ENCODE data around the gene FUS. TPM values are rescaled to one million over a fixed set of nuclear protein-coding genes. Genes with fewer than 3 reads are reported as not detected.
A peak's percentile ranks its signal among the peaks of the same experiment; 100 is the strongest.

FUS gene
- total RNA-seq, 4 donors from 2014 or later: 41.7 to 88.5 (median 70.5) TPM

DNA sequence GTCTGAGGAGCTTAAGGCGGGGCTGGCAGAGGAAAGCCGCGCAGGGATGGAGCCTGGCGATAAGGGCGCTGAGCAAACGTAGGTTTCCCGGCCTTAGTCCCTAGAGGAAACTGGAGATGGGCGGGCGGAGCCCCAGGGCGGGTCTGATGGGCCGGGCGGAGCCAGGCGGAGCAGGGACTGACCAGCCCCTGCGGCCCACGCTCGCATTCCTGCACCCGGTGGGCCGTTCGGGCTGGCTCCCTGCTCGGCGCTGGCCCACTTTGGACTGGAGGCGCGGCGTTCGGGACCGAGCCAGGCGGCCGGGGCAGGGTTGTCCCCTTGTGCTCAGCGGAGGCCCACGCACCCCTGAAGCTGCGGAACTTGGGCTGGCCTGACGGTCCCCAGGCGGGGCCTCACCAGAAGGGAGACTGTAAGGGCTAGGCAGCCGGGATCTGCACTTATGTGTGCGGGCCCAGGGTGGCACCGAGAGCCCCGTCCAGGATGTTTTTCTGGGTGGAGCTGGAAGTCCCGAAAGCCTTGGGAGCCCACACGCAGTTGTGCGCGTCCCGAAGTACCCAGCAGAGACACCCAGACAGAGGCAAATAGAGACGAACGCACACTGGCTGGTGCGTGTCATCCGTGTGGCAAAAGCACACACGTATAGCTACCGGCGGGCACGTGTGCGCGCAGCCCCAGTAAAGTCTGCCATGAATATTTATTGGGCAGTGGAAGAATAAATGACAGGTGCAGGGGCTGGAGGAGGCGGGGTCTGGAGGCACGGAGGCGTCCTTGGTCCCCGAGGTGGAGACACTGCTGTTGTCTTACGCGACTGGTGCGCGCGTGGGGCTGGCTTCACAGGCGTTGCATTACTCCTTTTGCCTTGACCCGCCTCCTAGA lies 35.6 kb downstream of the FUS start:
- H3K27ac ChIP-seq: no peak overlapping the region
- no peaks in the 10 kb centered on the region for H3K9me3 ChIP-seq
- no peaks in the 10 kb centered on the region for H3K36me3 ChIP-seq
- DNase-seq: peak; percentile 74 to 76
- peak overlapping the region in 2 of 3 donors; percentile 6 to 25 for H3K4me3 ChIP-seq (replicated peaks in 1 of 3)
- peaks cover 21 to 27% of the 10 kb centered on the region in 2 donors for H3K4me1 ChIP-seq
- TF ChIP-seq POLR2A (IDR thresholded peaks at IDR 0.05): no peak
- TF ChIP-seq, protein P1, sequence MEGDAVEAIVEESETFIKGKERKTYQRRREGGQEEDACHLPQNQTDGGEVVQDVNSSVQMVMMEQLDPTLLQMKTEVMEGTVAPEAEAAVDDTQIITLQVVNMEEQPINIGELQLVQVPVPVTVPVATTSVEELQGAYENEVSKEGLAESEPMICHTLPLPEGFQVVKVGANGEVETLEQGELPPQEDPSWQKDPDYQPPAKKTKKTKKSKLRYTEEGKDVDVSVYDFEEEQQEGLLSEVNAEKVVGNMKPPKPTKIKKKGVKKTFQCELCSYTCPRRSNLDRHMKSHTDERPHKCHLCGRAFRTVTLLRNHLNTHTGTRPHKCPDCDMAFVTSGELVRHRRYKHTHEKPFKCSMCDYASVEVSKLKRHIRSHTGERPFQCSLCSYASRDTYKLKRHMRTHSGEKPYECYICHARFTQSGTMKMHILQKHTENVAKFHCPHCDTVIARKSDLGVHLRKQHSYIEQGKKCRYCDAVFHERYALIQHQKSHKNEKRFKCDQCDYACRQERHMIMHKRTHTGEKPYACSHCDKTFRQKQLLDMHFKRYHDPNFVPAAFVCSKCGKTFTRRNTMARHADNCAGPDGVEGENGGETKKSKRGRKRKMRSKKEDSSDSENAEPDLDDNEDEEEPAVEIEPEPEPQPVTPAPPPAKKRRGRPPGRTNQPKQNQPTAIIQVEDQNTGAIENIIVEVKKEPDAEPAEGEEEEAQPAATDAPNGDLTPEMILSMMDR (IDR thresholded peaks at IDR 0.05): no peak
- intact Hi-C loops (cut with DNase I): no loop called here
- 1 to 2% methylated on average over 33 to 34 of the region's 63 CpGs for WGBS, 2 donors
- peaks cover 11% of the 10 kb centered on the region for H3K27me3 ChIP-seq

DNA sequence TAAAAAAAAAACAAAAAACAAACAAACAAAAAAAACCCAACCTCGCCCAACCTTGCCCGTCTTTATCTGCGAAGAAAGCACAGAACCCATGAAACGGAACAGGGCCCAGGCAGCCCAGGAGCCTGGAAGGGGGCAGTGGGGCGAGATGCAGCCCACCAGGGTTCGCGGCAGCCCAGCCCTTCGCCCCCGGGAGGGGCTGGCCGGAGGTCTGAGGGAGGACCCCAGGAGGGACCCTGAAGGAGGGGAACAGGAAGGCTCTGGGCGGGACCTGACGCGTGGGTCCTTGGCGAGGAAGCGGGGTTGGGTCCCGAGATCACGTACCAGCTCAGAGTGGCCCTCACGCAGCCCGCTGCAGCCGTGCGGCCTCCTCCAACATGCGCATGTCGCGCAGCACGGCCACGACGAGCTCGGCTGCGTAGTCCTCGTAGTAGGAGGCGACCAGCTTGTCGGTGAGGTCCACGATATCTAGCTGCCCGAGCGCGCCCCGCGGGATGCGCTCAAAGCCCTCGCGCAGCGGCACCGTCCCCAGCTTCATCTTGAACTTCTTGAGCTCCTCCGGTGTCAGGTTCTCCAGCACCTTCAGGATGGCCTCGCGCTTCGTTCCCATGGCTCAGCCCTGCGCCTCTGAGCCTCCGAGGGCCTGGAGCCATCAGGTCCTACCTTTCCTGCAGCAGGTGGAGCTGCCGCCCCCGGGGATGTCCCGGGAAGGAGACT lies 36.6 kb downstream of the FUS start, which contains the start of gene PYDC1:
PYDC1 (minus strand) TSS at position 714 of the 714 bp plus-strand sequence; CDS start at position 607, 107 bp downstream.
- H3K36me3 ChIP-seq: no peaks in the 10 kb centered on the region
- no peak within 1 kb of the TSS for H3K4me3 ChIP-seq (replicated peaks in 1 of 3)
- peaks cover 11% of the 10 kb centered on the region for H3K27me3 ChIP-seq
- no peak for TF ChIP-seq POLR2A (IDR thresholded peaks at IDR 0.05)
- TF ChIP-seq, protein P1 (IDR thresholded peaks at IDR 0.05): no peak
- 3 to 11% methylated on average over 11 of the region's 52 CpGs for WGBS, 2 donors
- no peaks in the 10 kb centered on the region for H3K9me3 ChIP-seq
- intact Hi-C loops (cut with DNase I): no loop called here
- peaks cover 21 to 27% of the 10 kb centered on the region in 2 donors for H3K4me1 ChIP-seq
- DNase-seq: no peak
- no peak within 1 kb of the TSS for H3K27ac ChIP-seq

DNA sequence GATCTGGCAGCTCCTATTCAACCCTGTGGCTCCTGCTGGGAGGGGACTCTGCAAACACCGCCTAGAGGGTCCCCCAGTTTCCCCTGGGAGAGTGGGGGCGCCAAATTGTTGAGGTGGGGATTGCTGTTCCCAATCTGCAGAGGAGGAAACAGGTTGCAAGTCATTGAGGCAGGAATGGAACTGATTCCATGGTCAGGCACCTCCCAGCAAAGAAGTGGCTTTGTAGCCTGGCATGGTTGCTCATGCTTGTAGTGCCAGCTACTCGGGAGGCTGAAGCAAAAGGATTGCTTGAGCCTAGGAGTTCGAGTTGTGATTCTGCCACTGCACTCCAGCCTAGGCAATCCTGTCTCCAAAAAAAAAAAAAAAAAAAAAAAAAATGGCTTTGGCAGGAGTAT lies 37.2 kb downstream of the FUS start:
- DNase-seq: peak in 1 of 2 donors; percentile 16
- Histone ChIP-seq H3K4me1 (peaks cover 21 to 27% of the 10 kb centered on the region in 2 donors), H3K36me3 (no peaks in the 10 kb centered on the region), H3K4me3 (replicated peaks in 1 of 3) (no peak overlapping the region), H3K27ac (no peak overlapping the region), H3K27me3 (peaks cover 11% of the 10 kb centered on the region), H3K9me3 (no peaks in the 10 kb centered on the region)
- 23 to 26% methylated on average over 4 of the region's 4 CpGs for WGBS, 2 donors
- TF ChIP-seq, protein P1 (IDR thresholded peaks at IDR 0.05): no peak
- TF ChIP-seq POLR2A (IDR thresholded peaks at IDR 0.05): no peak
- intact Hi-C loops (cut with DNase I): no loop called here

DNA sequence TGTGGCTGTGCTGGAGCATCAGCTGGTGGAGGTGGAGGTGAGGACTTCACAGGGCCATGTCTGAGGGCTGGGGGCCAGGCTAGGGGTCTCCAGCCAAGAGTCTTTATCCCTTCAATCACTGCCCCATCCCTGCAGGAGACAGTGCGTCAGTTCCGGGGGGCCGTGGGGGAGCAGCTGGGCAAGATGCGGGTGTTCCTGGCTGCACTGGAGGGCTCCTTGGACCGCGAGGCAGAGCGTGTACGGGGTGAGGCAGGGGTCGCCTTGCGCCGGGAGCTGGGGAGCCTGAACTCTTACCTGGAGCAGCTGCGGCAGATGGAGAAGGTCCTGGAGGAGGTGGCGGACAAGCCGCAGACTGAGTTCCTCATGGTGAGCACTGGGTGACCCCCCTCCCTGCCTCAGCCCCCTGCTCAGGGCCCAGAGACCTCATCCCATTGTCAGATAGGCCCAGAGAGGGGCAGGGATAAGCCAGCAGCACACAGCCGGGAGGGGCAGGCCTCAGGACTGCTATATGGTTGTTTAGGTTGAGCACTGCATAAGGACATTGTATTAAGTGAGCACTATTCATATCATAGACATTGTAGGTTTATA lies 39.3 kb downstream of the FUS start:
- peaks cover 11% of the 10 kb centered on the region for H3K27me3 ChIP-seq
- H3K4me1 ChIP-seq: peaks cover 21 to 27% of the 10 kb centered on the region in 2 donors
- TF ChIP-seq POLR2A (IDR thresholded peaks at IDR 0.05): no peak
- H3K4me3 ChIP-seq (replicated peaks in 1 of 3): no peak overlapping the region
- intact Hi-C loops (cut with DNase I): no loop called here
- no peak for DNase-seq
- 87 to 93% methylated on average over 7 to 15 of the region's 15 CpGs for WGBS, 2 donors
- H3K27ac ChIP-seq: no peak overlapping the region
- no peaks in the 10 kb centered on the region for H3K9me3 ChIP-seq
- no peaks in the 10 kb centered on the region for H3K36me3 ChIP-seq

DNA sequence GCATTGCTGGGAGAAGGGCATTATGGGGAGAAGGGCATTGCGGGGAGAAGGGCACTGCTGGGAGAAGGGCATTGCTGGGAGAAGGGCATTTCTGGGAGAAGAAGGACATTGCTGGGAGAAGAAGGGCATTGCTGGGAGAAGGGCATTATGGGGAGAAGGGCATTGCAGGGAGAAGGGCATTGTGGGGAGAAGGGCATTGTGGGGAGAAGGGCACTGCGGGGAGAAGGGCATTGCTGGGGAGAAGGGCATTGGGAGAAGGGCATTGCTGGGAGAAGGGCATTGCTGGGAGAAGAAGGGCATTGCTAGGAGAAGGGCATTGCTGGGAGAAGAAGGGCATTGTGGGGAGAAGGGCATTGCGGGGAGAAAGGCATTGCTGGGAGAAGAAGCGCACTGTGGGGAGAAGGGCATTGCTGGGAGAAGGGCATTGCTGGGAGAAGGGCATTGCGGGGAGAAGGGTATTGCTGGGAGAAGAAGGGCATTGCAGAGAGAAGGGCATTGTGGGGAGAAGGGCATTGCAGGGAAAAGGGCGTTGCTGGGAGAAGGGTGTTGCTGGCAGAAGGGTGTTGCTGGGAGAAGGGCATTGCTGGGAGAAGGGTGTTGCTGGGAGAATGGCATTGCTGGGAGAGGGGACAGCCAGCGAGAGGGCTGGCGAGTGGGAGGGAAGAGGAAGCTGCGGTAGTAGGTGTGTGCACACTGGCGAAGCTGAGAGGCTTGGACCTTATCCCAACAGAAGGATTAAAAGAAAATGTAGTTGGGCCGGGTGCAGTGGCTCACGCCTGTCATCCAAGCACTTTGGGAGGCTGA lies 41.6 kb downstream of the FUS start:
- no peak for DNase-seq
- peaks cover 6% of the 10 kb centered on the region for H3K27me3 ChIP-seq
- H3K36me3 ChIP-seq: no peaks in the 10 kb centered on the region
- TF ChIP-seq POLR2A (IDR thresholded peaks at IDR 0.05): no peak
- TF ChIP-seq, protein P1 (IDR thresholded peaks at IDR 0.05): no peak
- peaks cover 5 to 6% of the 10 kb centered on the region in 2 donors for H3K4me1 ChIP-seq
- intact Hi-C loops (cut with DNase I): no loop called here
- H3K9me3 ChIP-seq: no peaks in the 10 kb centered on the region
- no peak overlapping the region for H3K4me3 ChIP-seq (replicated peaks in 1 of 3)
- H3K27ac ChIP-seq: no peak overlapping the region
- 70 to 71% methylated on average over 12 of the region's 12 CpGs for WGBS, 2 donors

Measured in thyroid gland (tissue), 4 donors.